ENCODE data around the gene MALSU1. TPM values are rescaled to one million over a fixed set of nuclear protein-coding genes. Genes with fewer than 3 reads are reported as not detected.
A peak's percentile ranks its signal among the peaks of the same experiment; 100 is the strongest.

Gene MALSU1
- total RNA-seq, 1 donor, result 38.4 TPM

- no peaks in the 10 kb centered on the region for H4K20me1 ChIP-seq (ENCODE audit: insufficient read depth, low read length)
- H3K27me3 ChIP-seq (ENCODE audit: insufficient read depth, low read length), result no peaks in the 10 kb centered on the region
- H3K4me3 ChIP-seq (ENCODE audit: insufficient read depth, low read length), result no peak overlapping the region
- no peaks in the 10 kb centered on the region for H3K79me2 ChIP-seq (ENCODE audit: insufficient read depth, low read length)
- H3K4me1 ChIP-seq (ENCODE audit: insufficient read depth, low read length), result peaks cover 18% of the 10 kb centered on the region
- H3K27ac ChIP-seq (ENCODE audit: low read depth, low read length), result no peak overlapping the region
- DNase-seq (ENCODE audit: insufficient read length, low spot score, missing footprints), result no peak
- peak overlapping the region; percentile 48 for H3K4me2 ChIP-seq (ENCODE audit: insufficient read depth, low read length)
- no peak overlapping the region for H2AFZ ChIP-seq (ENCODE audit: low read length)
- no peak for TF ChIP-seq CTCF (IDR thresholded peaks at IDR 0.05; ENCODE audit: extremely low read depth, low read depth, low read length)
- no peaks in the 10 kb centered on the region for H3K36me3 ChIP-seq (ENCODE audit: insufficient read depth, low read length)
- H3K9me3 ChIP-seq (ENCODE audit: low read depth, low read length), result no peaks in the 10 kb centered on the region
Measured at GRCh38 chr7:23356726-23357125, 57.6 kb downstream of the MALSU1 start.

- Histone ChIP-seq H3K4me3 (ENCODE audit: insufficient read depth, low read length) (no peak overlapping the region), H3K9me3 (ENCODE audit: low read depth, low read length) (no peaks in the 10 kb centered on the region), H3K36me3 (ENCODE audit: insufficient read depth, low read length) (no peaks in the 10 kb centered on the region), H3K79me2 (ENCODE audit: insufficient read depth, low read length) (no peaks in the 10 kb centered on the region), H3K27me3 (ENCODE audit: insufficient read depth, low read length) (no peaks in the 10 kb centered on the region), H3K4me1 (ENCODE audit: insufficient read depth, low read length) (peaks cover 18% of the 10 kb centered on the region), H3K4me2 (ENCODE audit: insufficient read depth, low read length) (peak overlapping the region; percentile 48), H3K27ac (ENCODE audit: low read depth, low read length) (no peak overlapping the region), H2AFZ (ENCODE audit: low read length) (no peak overlapping the region), H4K20me1 (ENCODE audit: insufficient read depth, low read length) (no peaks in the 10 kb centered on the region)
- TF ChIP-seq CTCF (IDR thresholded peaks at IDR 0.05; ENCODE audit: extremely low read depth, low read depth, low read length), result peak; percentile 40
- peak; percentile 35 for DNase-seq (ENCODE audit: insufficient read length, low spot score, missing footprints)
Measured at GRCh38 chr7:23357190-23358093, 58.3 kb downstream of the MALSU1 start.

GRCh38 chr7:23358152-23358674 is 59.1 kb downstream of the MALSU1 start:
- H3K4me2 ChIP-seq (ENCODE audit: insufficient read depth, low read length), result no peak overlapping the region
- H4K20me1 ChIP-seq (ENCODE audit: insufficient read depth, low read length), result no peaks in the 10 kb centered on the region
- DNase-seq (ENCODE audit: insufficient read length, low spot score, missing footprints), result no peak
- H3K27ac ChIP-seq (ENCODE audit: low read depth, low read length), result no peak overlapping the region
- no peaks in the 10 kb centered on the region for H3K79me2 ChIP-seq (ENCODE audit: insufficient read depth, low read length)
- no peaks in the 10 kb centered on the region for H3K36me3 ChIP-seq (ENCODE audit: insufficient read depth, low read length)
- no peak overlapping the region for H3K4me3 ChIP-seq (ENCODE audit: insufficient read depth, low read length)
- H3K4me1 ChIP-seq (ENCODE audit: insufficient read depth, low read length), result peaks cover 18% of the 10 kb centered on the region
- H3K27me3 ChIP-seq (ENCODE audit: insufficient read depth, low read length), result no peaks in the 10 kb centered on the region
- no peak for TF ChIP-seq CTCF (IDR thresholded peaks at IDR 0.05; ENCODE audit: extremely low read depth, low read depth, low read length)
- no peak overlapping the region for H2AFZ ChIP-seq (ENCODE audit: low read length)
- no peaks in the 10 kb centered on the region for H3K9me3 ChIP-seq (ENCODE audit: low read depth, low read length)

Other genes starting within 250 kb of the MALSU1 start
- gene KLHL7, start 193.6 kb upstream of the MALSU1 start, total RNA-seq, result 44.2 and 44.5 TPM in 2 replicates
- 22.4 and 26.2 TPM in 2 replicates for gene NUP42, start 117.3 kb upstream of the MALSU1 start, total RNA-seq
- 380 and 480 TPM in 2 replicates for gene GPNMB, start 52.6 kb upstream of the MALSU1 start, total RNA-seq
- gene IGF2BP3, start 171.2 kb downstream of the MALSU1 start, total RNA-seq, result 2.5 and 2.7 TPM in 2 replicates
- gene TRA2A, start 232.6 kb downstream of the MALSU1 start, total RNA-seq, result 23.6 and 25.7 TPM in 2 replicates